NCI-H524 treated with DMSO at 0.1 percent for 48 hours (cell line): ENCODE results near the gene TMEM41B.
"Not testable (repeated sequence)": the region's sequence is repeated elsewhere in the genome, so short reads cannot be mapped to it uniquely, and the experiment has no call there.

Experiments used
- DNase-seq: peaks from one replicate; lab custom pipeline; 2025; lab: John Stamatoyannopoulos, UW

Gene TMEM41B

DNA sequence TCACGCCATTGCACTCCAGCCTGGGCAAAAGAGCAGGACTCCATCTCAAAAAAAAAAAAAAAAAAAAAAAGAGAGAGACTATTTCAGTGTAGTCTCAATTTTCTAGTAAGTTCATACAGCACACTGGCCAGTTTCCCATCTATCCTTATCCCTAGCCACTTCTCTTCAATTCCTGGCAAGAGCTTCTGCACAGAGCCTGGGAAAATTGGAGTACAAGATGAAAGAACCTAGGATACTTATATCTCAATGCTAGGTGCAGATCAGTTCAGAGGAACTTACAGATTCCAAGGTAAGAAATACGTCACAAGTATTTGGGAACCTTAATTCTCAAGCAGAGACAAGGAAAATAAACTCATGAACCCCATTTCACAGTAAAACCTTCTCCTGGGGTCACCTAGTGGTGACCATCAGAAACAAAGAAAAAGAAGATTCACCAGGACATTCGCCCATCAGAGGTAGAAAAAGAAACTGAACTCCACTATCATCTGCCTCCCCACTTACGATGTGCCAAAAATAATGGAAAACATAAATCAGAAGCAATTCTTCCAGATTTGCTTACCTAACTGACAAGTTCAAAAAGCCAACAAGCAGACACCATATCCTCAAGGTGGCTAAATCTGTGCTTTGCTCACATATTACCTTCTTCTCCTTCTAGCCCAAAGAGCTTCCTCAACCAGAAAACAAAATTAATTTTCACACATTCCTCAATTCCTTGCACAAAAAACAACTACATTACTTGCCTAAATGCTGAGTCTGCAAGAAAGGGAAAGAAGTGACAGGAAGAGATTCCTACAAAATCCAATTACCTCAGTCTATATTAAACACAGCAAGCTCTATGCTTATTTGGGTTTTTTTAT lies 54.2 kb downstream of the TMEM41B start:
- no peak for DNase-seq

- DNase-seq = not testable (repeated sequence)
These were observed 56.1 kb downstream of the TMEM41B start for GRCh38 chr11:9258279-9258678.

- DNase-seq = no peak
These were observed 60.0 kb downstream of the TMEM41B start for GRCh38 chr11:9254416-9254815.

DNA sequence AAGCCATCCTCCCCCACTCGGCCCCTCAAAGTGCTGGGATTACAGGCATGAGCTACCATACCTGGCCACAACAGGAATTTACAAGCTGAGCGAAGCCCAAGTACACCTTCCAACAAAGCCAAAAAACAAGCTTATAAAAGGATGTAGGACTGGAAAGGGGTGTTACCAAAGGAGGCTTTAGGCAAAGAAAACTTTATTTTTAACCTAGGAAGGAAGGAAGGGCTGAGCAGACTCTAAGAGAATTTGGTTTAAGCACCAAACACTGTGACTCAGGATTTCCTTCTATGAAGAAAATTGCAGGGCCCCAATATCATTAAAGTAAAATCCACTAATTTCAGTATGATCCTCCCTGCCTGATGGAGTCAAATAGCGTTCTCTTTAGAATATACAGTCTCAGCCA lies 61.3 kb downstream of the TMEM41B start:
- no peak for DNase-seq

GRCh38 chr11:9251311-9251710 lies 63.1 kb downstream of the TMEM41B start:
- peak; percentile 2 for DNase-seq

GRCh38 chr11:9250139-9250582 lies 64.2 kb downstream of the TMEM41B start:
- no peak for DNase-seq

- no peak for DNase-seq
These were observed 65.1 kb downstream of the TMEM41B start for GRCh38 chr11:9249252-9249651.

DNA sequence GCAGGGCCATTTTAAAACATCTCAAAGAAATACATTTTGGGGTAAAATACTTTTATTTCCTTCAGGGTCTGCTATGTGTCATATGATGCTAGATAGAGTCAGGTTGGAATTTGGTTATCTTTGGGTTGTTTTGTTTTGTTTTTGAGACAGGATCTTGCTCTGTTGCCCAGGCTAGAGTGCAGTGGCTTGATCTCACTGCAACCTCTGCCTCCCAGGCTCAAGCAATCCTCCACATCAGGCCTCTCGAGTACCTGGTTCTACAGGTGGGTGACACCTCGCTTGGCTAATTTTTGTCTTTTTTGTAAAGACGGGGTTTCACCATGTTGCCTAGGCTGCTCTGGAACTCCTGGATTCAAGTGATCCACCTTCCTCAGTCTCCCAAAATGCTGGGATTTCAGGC lies 66.5 kb downstream of the TMEM41B start:
- no peak for DNase-seq

DNA sequence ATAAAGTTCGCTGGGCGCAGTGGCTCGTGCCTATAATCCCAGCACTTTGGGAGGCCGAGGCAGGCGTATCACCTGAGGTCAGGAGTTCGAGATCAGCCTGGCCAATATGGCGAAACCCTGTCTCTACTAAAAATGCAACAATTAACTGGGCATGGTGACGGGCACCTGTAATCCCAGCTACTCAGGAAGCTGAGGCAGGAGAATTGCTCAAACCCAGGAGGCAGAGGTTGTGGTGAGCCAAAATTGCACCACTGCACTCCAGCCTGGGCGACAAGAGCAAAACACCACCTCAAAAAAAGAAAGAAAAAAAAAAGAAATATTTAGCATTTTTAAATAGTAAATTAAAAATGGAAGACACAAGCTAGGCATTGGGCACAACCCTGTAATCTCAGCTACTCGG lies 78.2 kb downstream of the TMEM41B start:
- not testable (repeated sequence) for DNase-seq

DNA sequence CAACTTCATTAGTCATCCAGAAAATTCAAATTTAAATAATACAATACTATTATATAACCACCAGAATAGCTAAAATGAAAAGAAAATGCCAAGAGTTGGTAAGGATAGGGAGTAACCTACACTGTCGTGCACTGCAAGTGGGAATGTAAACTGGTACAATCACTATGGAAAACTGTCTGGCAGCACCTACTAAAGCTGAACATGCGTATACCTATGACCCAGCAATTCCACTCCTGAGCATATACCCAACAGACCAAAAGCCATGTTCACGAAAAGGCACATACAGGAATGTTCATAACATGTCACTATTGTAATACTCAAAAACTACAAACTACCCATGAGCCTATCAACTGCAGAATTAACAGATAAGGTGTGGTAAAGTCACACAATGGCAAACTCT lies 81.9 kb downstream of the TMEM41B start:
- DNase-seq = no peak

DNA sequence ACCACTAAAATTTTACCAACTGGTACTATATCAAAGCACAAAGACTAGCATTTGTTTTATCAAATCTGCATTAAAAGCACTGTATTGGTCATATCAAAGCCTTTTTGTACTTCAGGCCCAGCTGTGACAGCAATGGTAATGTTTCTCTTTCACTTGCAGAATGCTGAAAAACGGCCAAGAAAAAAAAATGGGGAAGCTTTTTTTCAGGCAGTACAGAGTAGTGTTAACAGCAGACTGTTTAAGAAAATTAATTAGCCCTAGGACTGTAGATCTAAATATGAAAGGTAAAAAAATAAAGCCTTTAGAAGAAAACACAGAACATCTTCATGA lies 82.6 kb downstream of the TMEM41B start:
- DNase-seq = no peak
